GM12873 (cell line): Measurements from ENCODE around the gene MTMR2.

Experiments
- CTCF ChIP-seq: IDR thresholded peaks from 2 replicates; pipeline ENCODE4 v1.5.1; 2012; ENCODE audit warnings: low read depth, mild to moderate bottlenecking, moderate library complexity, low read length, control low read depth; ENCODE audit not compliant: insufficient read depth; ENCODE audit errors: missing control alignments

MTMR2 gene

GRCh38 chr11:95943546-95943945 lies 19.6 kb upstream of the MTMR2 start:
- no peak for TF ChIP-seq CTCF

- TF ChIP-seq CTCF = no peak
These were observed 15.2 kb upstream of the MTMR2 start for GRCh38 chr11:95939091-95939490.

- TF ChIP-seq CTCF = no peak
These were observed 13.5 kb upstream of the MTMR2 start for GRCh38 chr11:95937358-95937757.

GRCh38 chr11:95933594-95933993 lies 9.7 kb upstream of the MTMR2 start:
- TF ChIP-seq CTCF = no peak

GRCh38 chr11:95931916-95932315 lies 8.0 kb upstream of the MTMR2 start:
- TF ChIP-seq CTCF = no peak

- no peak for TF ChIP-seq CTCF
These were observed 7.0 kb upstream of the MTMR2 start for GRCh38 chr11:95930948-95931347.

- TF ChIP-seq CTCF = no peak
These were observed 2.8 kb upstream of the MTMR2 start for GRCh38 chr11:95926726-95927125.

GRCh38 chr11:95925011-95925410 lies 1.1 kb upstream of the MTMR2 start:
- no peak for TF ChIP-seq CTCF
